GM21576 (cell line): ENCODE results near the gene IPCEF1.

Experiments used
- ATAC-seq: cut with Tn5 transposase; IDR thresholded peaks from one replicate; pipeline ENCODE4 v1.9.1; 2021; ENCODE audit warnings: mild to moderate bottlenecking, moderate library complexity; ENCODE audit not compliant: unreplicated experiment

The IPCEF1 gene

GRCh38 chr6:154377726-154378125, 21.1 kb upstream of the IPCEF1 start:
- no peak for ATAC-seq

- no peak for ATAC-seq
Measured at GRCh38 chr6:154373971-154374370, 17.4 kb upstream of the IPCEF1 start.

- no peak for ATAC-seq
Measured at GRCh38 chr6:154371281-154371680, 14.7 kb upstream of the IPCEF1 start.

- ATAC-seq = peak; percentile 56
Measured at GRCh38 chr6:154370545-154370944, 13.9 kb upstream of the IPCEF1 start.

- ATAC-seq = no peak
Measured at GRCh38 chr6:154367839-154368695, 11.5 kb upstream of the IPCEF1 start.

- no peak for ATAC-seq
Measured at GRCh38 chr6:154367336-154367735, 10.7 kb upstream of the IPCEF1 start.

- no peak for ATAC-seq
Measured at GRCh38 chr6:154363821-154364220, 7.2 kb upstream of the IPCEF1 start.

- no peak for ATAC-seq
Measured at GRCh38 chr6:154361476-154361875, 4.9 kb upstream of the IPCEF1 start.

- no peak for ATAC-seq
Measured at GRCh38 chr6:154360476-154360875, 3.9 kb upstream of the IPCEF1 start.

- ATAC-seq = no peak
Measured at GRCh38 chr6:154359679-154360078, 3.1 kb upstream of the IPCEF1 start.

GRCh38 chr6:154359161-154359574, 2.6 kb upstream of the IPCEF1 start:
- no peak for ATAC-seq

GRCh38 chr6:154358019-154358545, 1.5 kb upstream of the IPCEF1 start:
- no peak for ATAC-seq

- ATAC-seq = no peak
Measured at GRCh38 chr6:154356113-154356512, 490 bp downstream of the IPCEF1 start.

- no peak for ATAC-seq
Measured at GRCh38 chr6:154354265-154354777, 2.3 kb downstream of the IPCEF1 start.

GRCh38 chr6:154353626-154354025, 3.0 kb downstream of the IPCEF1 start:
- ATAC-seq = no peak

GRCh38 chr6:154352898-154353585, 3.6 kb downstream of the IPCEF1 start:
- peak; percentile 72 for ATAC-seq

- ATAC-seq = no peak
Measured at GRCh38 chr6:154350293-154350692, 6.3 kb downstream of the IPCEF1 start.

- no peak for ATAC-seq
Measured at GRCh38 chr6:154347981-154348380, 8.6 kb downstream of the IPCEF1 start.

GRCh38 chr6:154345811-154346210, 10.8 kb downstream of the IPCEF1 start:
- no peak for ATAC-seq

GRCh38 chr6:154343473-154344308, 12.9 kb downstream of the IPCEF1 start:
- ATAC-seq = no peak

GRCh38 chr6:154341871-154342270, 14.7 kb downstream of the IPCEF1 start:
- no peak for ATAC-seq
